SK-N-SH (cell line): ENCODE data around the gene OR5K3. TPM values are rescaled to one million over a fixed set of nuclear protein-coding genes. Genes with fewer than 3 reads are reported as not detected.

Experiments used
- CTCF ChIA-PET: fragments of 300-600, 350-600 bp; formaldehyde crosslinking; extraction: SDS; loops from one replicate; lab custom pipeline; 2021; lab: Yijun Ruan, JAX
- POLR2A ChIA-PET: fragments of 350-600 bp; sonication (Branson Sonifier 250); formaldehyde crosslinking; extraction: SDS; loops from one replicate; lab custom pipeline; 2020; ENCODE audit warnings: antibody characterized with exemption, inconsistent platforms; lab: Yijun Ruan, JAX
- DNase-seq: peaks from one replicate; pipeline ENCODE4 v3.0.0; 2012
- H2AFZ ChIP-seq: fragments of 200-600 bp; sonication (generic); 2 replicates; pipeline ENCODE4 v1.8.1; 2016; ENCODE audit warnings: antibody characterized with exemption, mild to moderate bottlenecking, low read depth
- H3F3A ChIP-seq: fragments of 200-600 bp; sonication (generic); replicated peaks from 2 replicates; pipeline ENCODE3; 2016; ENCODE audit warnings: antibody characterized with exemption, mild to moderate bottlenecking; ENCODE audit not compliant: insufficient read depth
- H3K27ac ChIP-seq, 2 experiments: fragments of 200-500 bp in 1 of 2; fragments of 200-600 bp in 1 of 2; sonication (Bioruptor generic) in 1 of 2; sonication (generic), shearing (Covaris generic) in 1 of 2; 2 replicates each; pipeline versions ENCODE4 v1.5.1 to v1.6.1; 2014 to 2016; ENCODE audit warnings: low read depth in 2 of 2, inconsistent platforms in 1 of 2, low read length in 1 of 2, mild to moderate bottlenecking in 1 of 2, mixed read lengths in 1 of 2
- H3K27me3 ChIP-seq: fragments of 200-600 bp; sonication (generic), shearing (Covaris generic); 2 replicates; pipeline ENCODE4 v1.6.1; 2016; ENCODE audit warnings: mixed run types; ENCODE audit not compliant: insufficient read depth
- H3K36me3 ChIP-seq, 2 experiments: fragments of 200-500 bp in 1 of 2; fragments of 200-600 bp in 1 of 2; sonication (Bioruptor generic) in 1 of 2; sonication (generic) in 1 of 2; replicated peaks in 1 of 2; 2 replicates each; pipeline versions ENCODE3 to v1.5.1; 2014 to 2016; ENCODE audit warnings: low read length in 1 of 2, mild to moderate bottlenecking in 1 of 2; ENCODE audit not compliant: insufficient read depth in 2 of 2, control insufficient read depth in 1 of 2
- H3K4me1 ChIP-seq, 2 experiments: fragments of 200-500 bp in 1 of 2; fragments of 200-600 bp in 1 of 2; sonication (Bioruptor generic) in 1 of 2; sonication (generic), shearing (Covaris generic) in 1 of 2; 2 replicates each; pipeline versions ENCODE4 v1.5.1 to v1.6.1; 2014 to 2016; ENCODE audit warnings: low read depth in 1 of 2, low read length in 1 of 2, mixed run types in 1 of 2; ENCODE audit not compliant: insufficient read depth in 2 of 2, control insufficient read depth in 1 of 2
- H3K4me2 ChIP-seq: fragments of 200-600 bp; sonication (generic), shearing (Covaris generic); 2 replicates; pipeline ENCODE4 v1.6.1; 2017; ENCODE audit warnings: mixed run types
- H3K4me3 ChIP-seq, 2 experiments: fragments of 200-500 bp in 1 of 2; fragments of 200-600 bp in 1 of 2; sonication (Bioruptor generic) in 1 of 2; sonication (generic), shearing (Covaris generic) in 1 of 2; 2 replicates each; pipeline versions ENCODE4 v1.5.1 to v1.8.1; 2014 to 2016; ENCODE audit warnings: low read depth in 2 of 2, inconsistent platforms in 1 of 2, low read length in 1 of 2, mild to moderate bottlenecking in 1 of 2, mixed read lengths in 1 of 2, moderate library complexity in 1 of 2
- H3K79me2 ChIP-seq: fragments of 200-600 bp; sonication (generic); 2 replicates; pipeline ENCODE4 v1.8.1; 2017; ENCODE audit warnings: mild to moderate bottlenecking; ENCODE audit not compliant: insufficient read depth
- H3K9ac ChIP-seq: fragments of 200-600 bp; sonication (generic); 2 replicates; pipeline ENCODE4 v1.6.1; 2017; ENCODE audit warnings: mixed run types
- H3K9me2 ChIP-seq: fragments of 200-600 bp; sonication (generic); 2 replicates; pipeline ENCODE4 v1.6.1; 2017; ENCODE audit warnings: mixed run types
- H3K9me3 ChIP-seq: fragments of 200-600 bp; sonication (generic); 2 replicates; pipeline ENCODE4 v1.6.1; 2017; ENCODE audit warnings: mixed run types, mild to moderate bottlenecking, moderate library complexity
- H4K20me1 ChIP-seq: fragments of 200-600 bp; sonication (generic); 2 replicates; pipeline ENCODE4 v1.6.1; 2017; ENCODE audit warnings: mild to moderate bottlenecking, mixed run types; ENCODE audit not compliant: insufficient read depth
- CHD2 ChIP-seq: fragments of 150-350 bp; IDR thresholded peaks from 2 replicates; pipeline ENCODE4 v1.6.1; 2018; ENCODE audit warnings: low read length; ENCODE audit not compliant: partially characterized antibody
- CTCF ChIP-seq: fragments of 200-600 bp; sonication (generic); IDR thresholded peaks from 2 replicates; pipeline ENCODE4 v1.6.1; 2017; ENCODE audit warnings: antibody characterized with exemption, mild to moderate bottlenecking, moderate library complexity
- EZH2phosphoT487 ChIP-seq: fragments of 200-600 bp; sonication (generic); IDR thresholded peaks from 2 replicates; pipeline ENCODE4 v1.6.1; 2017; ENCODE audit warnings: low read depth, mixed run types, mild to moderate bottlenecking, antibody characterized with exemption, moderate library complexity, borderline replicate concordance
- FOSL2 ChIP-seq: IDR thresholded peaks from 2 replicates; pipeline ENCODE4 v1.4.0; 2012; ENCODE audit warnings: low read depth, mild to moderate bottlenecking, moderate library complexity, borderline replicate concordance
- GATA2 ChIP-seq: sonication (generic); formaldehyde crosslinking; IDR thresholded peaks from 2 replicates; pipeline ENCODE4 v1.5.0; 2020; ENCODE audit warnings: mild to moderate bottlenecking, missing genetic modification reagents
- MAX ChIP-seq: IDR thresholded peaks from 2 replicates; pipeline ENCODE4 v1.4.0; 2012; ENCODE audit warnings: low read depth
- MEF2A ChIP-seq: IDR thresholded peaks from 2 replicates; pipeline ENCODE4 v1.4.0; 2012; ENCODE audit warnings: low read depth, borderline replicate concordance
- PBX3 ChIP-seq: IDR thresholded peaks from 2 replicates; pipeline ENCODE4; 2012
- POLR2AphosphoS5 ChIP-seq: IDR thresholded peaks from 2 replicates; pipeline ENCODE4 v1.6.1; 2012; ENCODE audit warnings: low read depth, low read length
- RCOR1 ChIP-seq: fragments of 150-350 bp; IDR thresholded peaks from 2 replicates; pipeline ENCODE4 v1.6.1; 2017; ENCODE audit warnings: antibody characterized with exemption, low read length
- REST ChIP-seq: IDR thresholded peaks from 2 replicates; pipeline ENCODE4 v1.6.1; 2012; ENCODE audit warnings: mild to moderate bottlenecking, low read depth, low read length, moderate library complexity
- RXRA ChIP-seq: IDR thresholded peaks from 2 replicates; pipeline ENCODE4 v1.4.0; 2012; ENCODE audit warnings: low read depth, mild to moderate bottlenecking, borderline replicate concordance
- SMC3 ChIP-seq: IDR thresholded peaks from 2 replicates; pipeline ENCODE4 v1.6.1; 2012; ENCODE audit warnings: low read depth, low read length, improper control_type of control experiment
- TAF1 ChIP-seq: IDR thresholded peaks from 2 replicates; pipeline ENCODE4 v1.6.1; 2012; ENCODE audit warnings: low read depth, mild to moderate bottlenecking, low read length, moderate library complexity, borderline replicate concordance
- TCF12 ChIP-seq: IDR thresholded peaks from 2 replicates; pipeline ENCODE4 v1.4.0; 2012
- USF1 ChIP-seq: IDR thresholded peaks from 2 replicates; pipeline ENCODE4 v1.4.0; 2012; ENCODE audit warnings: low read depth, borderline replicate concordance
- YY1 ChIP-seq: IDR thresholded peaks from 2 replicates; pipeline ENCODE4 v1.4.0; 2012; ENCODE audit warnings: low read depth, mild to moderate bottlenecking
- polyA plus RNA-seq, 3 experiments: library from polyadenylated mRNA; depleted of rRNA; stranded (reverse); fragments of >200 nt; gene quantifications; 2 replicates each; pipeline ENCODE4 v1.2.3, GENCODE V29; 2012

The OR5K3 gene
- polyA plus RNA-seq (2012; rRNA removed), result not detected in 2 replicates
- not detected in 2 replicates for polyA plus RNA-seq (2012; cell fraction: cytosol; rRNA removed)
- polyA plus RNA-seq (2012; cell fraction: nucleus; rRNA removed), result not detected in 2 replicates

GRCh38 chr3:98390366-98390765 lies at the start of gene OR5K3:
Gene OR5K3 (plus strand): TSS chr3:98390666. CDS start chr3:98390666, 0 bp downstream.
- H3F3A ChIP-seq, result no peaks in the 10 kb centered on the region
- CTCF ChIA-PET, result no interaction called here
- POLR2A ChIA-PET, result no interaction called here
- no peak within 1 kb of the TSS for H2AFZ ChIP-seq
- H4K20me1 ChIP-seq, result no peaks in the 10 kb centered on the region
- H3K4me2 ChIP-seq, result no peak within 1 kb of the TSS
- H3K9me2 ChIP-seq, result no peaks in the 10 kb centered on the region
- H3K79me2 ChIP-seq, result no peaks in the 10 kb centered on the region
- no peaks in the 10 kb centered on the region for H3K4me1 ChIP-seq
- no peaks in the 10 kb centered on the region for H3K9me3 ChIP-seq
- no peak within 1 kb of the TSS for H3K27ac ChIP-seq
- H3K4me3 ChIP-seq, result no peak within 1 kb of the TSS
- TF ChIP-seq GATA2 (CRISPR knock-in tag) (no peak), REST (no peak), MEF2A (no peak), EZH2phosphoT487 (no peak), CHD2 (no peak), TCF12 (no peak), YY1 (no peak), CTCF (no peak), RXRA (no peak), MAX (no peak), PBX3 (no peak), RCOR1 (no peak), TAF1 (no peak), USF1 (no peak), POLR2AphosphoS5 (no peak), SMC3 (no peak), FOSL2 (no peak)
- no peak within 1 kb of the TSS for H3K9ac ChIP-seq
- no peaks in the 10 kb centered on the region for H3K27me3 ChIP-seq
- DNase-seq, result no peak
- H3K36me3 ChIP-seq, result no peaks in the 10 kb centered on the region
